Measurements from ENCODE around the gene SOX8. TPM values are rescaled to one million over a fixed set of nuclear protein-coding genes. Genes with fewer than 3 reads are reported as not detected.

SOX8 gene
- total and polyA plus RNA-seq, 2 donors from 2014 or later: 0.17 to 1.0 TPM

DNA sequence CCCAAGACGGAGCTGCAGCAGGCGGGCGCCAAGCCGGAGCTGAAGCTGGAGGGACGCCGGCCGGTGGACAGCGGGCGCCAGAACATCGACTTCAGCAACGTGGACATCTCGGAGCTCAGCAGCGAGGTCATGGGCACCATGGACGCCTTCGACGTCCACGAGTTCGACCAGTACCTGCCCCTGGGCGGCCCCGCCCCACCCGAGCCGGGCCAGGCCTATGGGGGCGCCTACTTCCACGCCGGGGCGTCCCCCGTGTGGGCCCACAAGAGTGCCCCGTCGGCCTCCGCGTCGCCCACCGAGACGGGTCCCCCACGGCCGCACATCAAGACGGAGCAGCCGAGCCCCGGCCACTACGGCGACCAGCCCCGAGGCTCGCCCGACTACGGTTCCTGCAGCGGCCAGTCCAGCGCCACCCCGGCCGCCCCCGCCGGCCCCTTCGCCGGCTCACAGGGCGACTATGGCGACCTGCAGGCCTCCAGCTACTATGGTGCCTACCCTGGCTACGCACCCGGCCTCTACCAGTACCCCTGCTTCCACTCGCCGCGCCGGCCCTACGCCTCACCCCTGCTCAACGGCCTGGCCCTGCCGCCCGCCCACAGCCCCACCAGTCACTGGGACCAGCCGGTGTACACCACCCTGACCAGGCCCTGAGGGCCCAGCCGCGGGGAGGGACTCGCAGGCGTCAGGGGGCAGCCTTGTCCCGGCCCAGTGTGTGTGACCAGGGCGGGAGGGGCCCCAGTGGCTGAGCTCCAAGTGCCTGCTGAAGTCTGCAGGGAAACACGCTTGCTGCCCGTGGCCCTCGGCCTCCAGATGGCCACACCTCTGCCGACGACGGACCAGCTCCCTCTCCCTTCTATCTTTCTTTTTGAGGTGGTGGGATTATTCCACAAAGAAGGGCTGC, 3.4 kb downstream of the SOX8 start:
- no peaks in the 10 kb centered on the region for H3K9me3 ChIP-seq (ENCODE audit: control insufficient read depth in 2 of 3, insufficient read depth in 1 of 3, low read length in 3 of 3)
- no peak overlapping the region for H3K27ac ChIP-seq (ENCODE audit: low read depth in 2 of 2, low read length in 2 of 2)
- DNase-seq (no peak), FAIRE-seq (no peak)
- no peak for TF ChIP-seq CTCF (IDR thresholded peaks at IDR 0.05; ENCODE audit: borderline replicate concordance, extremely low read depth, insufficient read depth)
- H3K36me3 ChIP-seq (ENCODE audit: control insufficient read depth in 2 of 3, insufficient read depth in 3 of 3, low read length in 3 of 3): no peaks in the 10 kb centered on the region
- no peak overlapping the region for H3K9ac ChIP-seq (ENCODE audit: low read length in 3 of 3)
- no peaks in the 10 kb centered on the region for H3K4me1 ChIP-seq (ENCODE audit: control insufficient read depth in 2 of 3, insufficient read depth in 2 of 3, low read depth in 1 of 3, low read length in 3 of 3)
- intact Hi-C loops (cut with DNase I): no loop called here
- H3K27me3 ChIP-seq (ENCODE audit: control insufficient read depth, insufficient read depth, low read length): peaks cover 7% of the 10 kb centered on the region
- no peak overlapping the region for H3K4me3 ChIP-seq (ENCODE audit: low read length in 3 of 3)

DNA sequence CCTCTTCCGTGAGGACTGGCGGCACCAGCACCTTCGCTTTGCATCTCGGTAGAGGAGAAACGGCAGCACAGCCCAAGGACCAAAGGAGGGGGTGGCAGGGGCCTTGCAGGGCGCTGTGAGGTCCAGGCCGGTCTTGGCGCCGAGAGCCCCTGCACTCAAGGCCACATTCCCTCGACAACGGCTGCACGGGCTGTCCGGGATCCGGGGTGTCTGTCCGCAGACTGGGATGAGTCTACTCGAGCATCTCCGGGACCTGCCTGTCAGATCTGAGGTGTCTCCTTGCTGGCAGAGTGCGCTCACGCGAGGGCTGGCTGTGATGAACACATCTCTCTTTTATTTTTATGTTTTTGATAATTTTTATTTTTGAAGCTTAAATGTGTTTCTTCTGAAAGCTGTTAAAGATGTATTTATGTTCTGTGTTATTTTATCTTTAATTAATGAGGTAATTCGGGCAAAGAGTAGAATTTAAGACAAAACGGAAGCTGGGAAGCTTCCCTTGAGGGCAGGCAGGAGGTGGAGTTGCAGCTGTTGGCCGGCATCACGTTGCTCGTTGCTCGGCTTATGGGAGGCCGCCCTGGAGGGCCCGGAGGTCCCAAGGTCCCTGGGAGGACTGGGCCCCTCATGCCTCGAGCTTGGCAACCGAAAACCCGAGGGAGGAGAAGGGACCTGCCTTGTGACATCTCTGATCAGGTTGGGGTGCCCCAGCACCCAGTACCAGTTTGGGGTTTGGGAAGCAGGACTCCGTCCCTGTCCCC, 4.3 kb downstream of the SOX8 start:
- H3K4me3 ChIP-seq (ENCODE audit: low read length in 3 of 3): no peak overlapping the region
- H3K9ac ChIP-seq (ENCODE audit: low read length in 3 of 3): no peak overlapping the region
- peaks cover 7% of the 10 kb centered on the region for H3K27me3 ChIP-seq (ENCODE audit: control insufficient read depth, insufficient read depth, low read length)
- DNase-seq (no peak), FAIRE-seq (no peak)
- no peaks in the 10 kb centered on the region for H3K9me3 ChIP-seq (ENCODE audit: control insufficient read depth in 2 of 3, insufficient read depth in 1 of 3, low read length in 3 of 3)
- intact Hi-C loops (cut with DNase I): no loop called here
- H3K4me1 ChIP-seq (ENCODE audit: control insufficient read depth in 2 of 3, insufficient read depth in 2 of 3, low read depth in 1 of 3, low read length in 3 of 3): no peaks in the 10 kb centered on the region
- H3K27ac ChIP-seq (ENCODE audit: low read depth in 2 of 2, low read length in 2 of 2): no peak overlapping the region
- TF ChIP-seq CTCF (IDR thresholded peaks at IDR 0.05; ENCODE audit: borderline replicate concordance, extremely low read depth, insufficient read depth): no peak
- H3K36me3 ChIP-seq (ENCODE audit: control insufficient read depth in 2 of 3, insufficient read depth in 3 of 3, low read length in 3 of 3): no peaks in the 10 kb centered on the region

DNA sequence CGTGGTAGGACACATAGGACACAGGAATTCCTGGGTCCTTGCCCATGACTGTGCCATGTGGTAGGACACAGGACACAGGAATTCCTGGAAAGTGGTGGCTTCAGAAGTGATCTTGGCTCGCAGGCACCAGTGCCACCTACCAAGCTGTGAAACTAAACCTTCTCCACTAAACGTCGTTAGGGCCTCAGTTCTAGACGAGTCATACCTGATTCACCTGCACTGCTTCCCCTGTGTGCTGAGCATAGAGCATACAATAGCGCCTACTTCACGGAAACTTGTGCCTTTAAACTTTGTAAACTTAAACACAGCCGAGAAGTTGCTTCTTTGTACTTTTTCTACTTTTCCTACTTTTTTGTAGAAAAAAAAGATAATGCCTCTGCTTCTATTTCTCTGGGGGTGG, 4.8 kb downstream of the SOX8 start:
- H3K36me3 ChIP-seq (ENCODE audit: control insufficient read depth in 2 of 3, insufficient read depth in 3 of 3, low read length in 3 of 3): no peaks in the 10 kb centered on the region
- H3K27me3 ChIP-seq (ENCODE audit: control insufficient read depth, insufficient read depth, low read length): peaks cover 7% of the 10 kb centered on the region
- DNase-seq (no peak), FAIRE-seq (no peak)
- H3K4me1 ChIP-seq (ENCODE audit: control insufficient read depth in 2 of 3, insufficient read depth in 2 of 3, low read depth in 1 of 3, low read length in 3 of 3): no peaks in the 10 kb centered on the region
- H3K9me3 ChIP-seq (ENCODE audit: control insufficient read depth in 2 of 3, insufficient read depth in 1 of 3, low read length in 3 of 3): no peaks in the 10 kb centered on the region
- no peak overlapping the region for H3K27ac ChIP-seq (ENCODE audit: low read depth in 2 of 2, low read length in 2 of 2)
- no peak overlapping the region for H3K4me3 ChIP-seq (ENCODE audit: low read length in 3 of 3)
- no peak for TF ChIP-seq CTCF (IDR thresholded peaks at IDR 0.05; ENCODE audit: borderline replicate concordance, extremely low read depth, insufficient read depth)
- intact Hi-C loops (cut with DNase I): no loop called here
- no peak overlapping the region for H3K9ac ChIP-seq (ENCODE audit: low read length in 3 of 3)
